Measurements from ENCODE around the gene PDK2. TPM values are rescaled to one million over a fixed set of nuclear protein-coding genes. Genes with fewer than 3 reads are reported as not detected.

Gene PDK2
- total and polyA plus RNA-seq, 12 donors = 88.1 to 337 (median 225) TPM

DNA sequence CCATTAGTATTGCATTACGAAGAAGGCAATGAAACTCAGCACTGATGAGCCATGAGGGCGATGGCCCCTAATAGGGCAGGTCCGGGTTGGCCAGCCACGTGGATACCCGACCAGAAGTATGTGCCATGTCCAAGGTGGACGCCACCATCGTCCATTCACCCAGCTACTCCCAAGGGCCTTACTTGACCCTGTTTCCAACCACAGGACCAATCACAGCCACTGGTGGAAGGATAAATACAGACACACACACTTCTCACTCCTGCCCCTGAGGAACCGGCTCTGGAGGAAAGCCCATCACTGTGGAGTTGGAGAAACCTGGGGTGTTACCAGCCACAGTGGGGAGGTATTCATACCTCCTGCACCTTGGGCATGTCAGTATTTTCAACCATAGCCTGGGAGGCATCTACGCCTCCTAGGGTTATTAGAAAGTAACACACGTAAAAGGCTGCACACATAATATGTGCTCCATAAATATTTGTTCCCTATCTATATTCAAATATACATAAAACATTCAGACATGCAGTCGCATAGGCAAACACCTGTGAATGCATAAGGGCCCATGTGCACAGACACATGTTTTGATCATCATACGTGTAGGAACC, 44.6 kb upstream of the PDK2 start:
- TF ChIP-seq, protein P1, sequence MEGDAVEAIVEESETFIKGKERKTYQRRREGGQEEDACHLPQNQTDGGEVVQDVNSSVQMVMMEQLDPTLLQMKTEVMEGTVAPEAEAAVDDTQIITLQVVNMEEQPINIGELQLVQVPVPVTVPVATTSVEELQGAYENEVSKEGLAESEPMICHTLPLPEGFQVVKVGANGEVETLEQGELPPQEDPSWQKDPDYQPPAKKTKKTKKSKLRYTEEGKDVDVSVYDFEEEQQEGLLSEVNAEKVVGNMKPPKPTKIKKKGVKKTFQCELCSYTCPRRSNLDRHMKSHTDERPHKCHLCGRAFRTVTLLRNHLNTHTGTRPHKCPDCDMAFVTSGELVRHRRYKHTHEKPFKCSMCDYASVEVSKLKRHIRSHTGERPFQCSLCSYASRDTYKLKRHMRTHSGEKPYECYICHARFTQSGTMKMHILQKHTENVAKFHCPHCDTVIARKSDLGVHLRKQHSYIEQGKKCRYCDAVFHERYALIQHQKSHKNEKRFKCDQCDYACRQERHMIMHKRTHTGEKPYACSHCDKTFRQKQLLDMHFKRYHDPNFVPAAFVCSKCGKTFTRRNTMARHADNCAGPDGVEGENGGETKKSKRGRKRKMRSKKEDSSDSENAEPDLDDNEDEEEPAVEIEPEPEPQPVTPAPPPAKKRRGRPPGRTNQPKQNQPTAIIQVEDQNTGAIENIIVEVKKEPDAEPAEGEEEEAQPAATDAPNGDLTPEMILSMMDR (IDR thresholded peaks at IDR 0.05) = no peak
- H3K9me3 ChIP-seq = no peaks in the 10 kb centered on the region
- H3K4me1 ChIP-seq = peaks cover 3 to 53% (median 28%) of the 10 kb centered on the region in 9 donors
- H3K36me3 ChIP-seq = no peaks in the 10 kb centered on the region
- no peak for DNase-seq
- no peak overlapping the region for H3K27ac ChIP-seq
- H3K4me3 ChIP-seq = no peak overlapping the region
- WGBS, 2 donors = 94 to 96% methylated on average over 12 of the region's 12 CpGs
- H3K27me3 ChIP-seq = peaks cover 0 to 21% (median 0%) of the 10 kb centered on the region in 7 donors
- no peak for ATAC-seq
- intact Hi-C loops (cut with DNase I) = no loop called here

DNA sequence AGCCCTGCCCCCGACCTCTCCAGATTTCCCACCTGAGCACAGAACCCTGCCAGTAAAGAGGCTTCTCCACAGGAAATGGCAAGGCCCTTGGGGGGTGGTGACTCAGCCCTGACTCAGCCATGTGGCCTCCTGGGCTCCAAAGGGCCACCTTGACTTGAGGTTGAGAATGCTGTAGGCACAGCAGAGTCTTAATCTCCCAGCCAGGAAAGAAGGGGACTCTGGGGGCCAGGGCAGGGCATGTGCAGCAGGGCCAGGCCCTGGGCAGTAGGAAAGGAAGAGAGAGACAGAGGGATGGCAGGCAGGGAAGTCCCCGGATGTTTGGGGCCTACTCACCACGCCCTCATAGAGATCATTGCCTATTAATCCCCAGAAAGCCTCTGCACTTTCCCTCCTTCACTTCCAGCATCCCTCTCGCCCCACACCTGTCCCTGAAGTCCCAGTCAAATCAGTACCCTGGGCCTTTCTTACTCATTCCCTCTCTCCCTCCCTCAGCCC, 44.0 kb upstream of the PDK2 start:
- Histone ChIP-seq H3K9me3 (no peaks in the 10 kb centered on the region), H3K4me1 (peaks cover 3 to 58% (median 28%) of the 10 kb centered on the region in 9 donors), H3K27me3 (peaks cover 0 to 26% (median 0%) of the 10 kb centered on the region in 7 donors), H3K36me3 (no peaks in the 10 kb centered on the region), H3K27ac (peak overlapping the region in 1 of 10 donors; percentile 13), H3K4me3 (no peak overlapping the region)
- 82 to 84% methylated on average over 4 of the region's 4 CpGs for WGBS, 2 donors
- DNase-seq = no peak
- TF ChIP-seq, protein P1 (IDR thresholded peaks at IDR 0.05) = no peak
- no peak for ATAC-seq
- intact Hi-C loops (cut with DNase I) = no loop called here

DNA sequence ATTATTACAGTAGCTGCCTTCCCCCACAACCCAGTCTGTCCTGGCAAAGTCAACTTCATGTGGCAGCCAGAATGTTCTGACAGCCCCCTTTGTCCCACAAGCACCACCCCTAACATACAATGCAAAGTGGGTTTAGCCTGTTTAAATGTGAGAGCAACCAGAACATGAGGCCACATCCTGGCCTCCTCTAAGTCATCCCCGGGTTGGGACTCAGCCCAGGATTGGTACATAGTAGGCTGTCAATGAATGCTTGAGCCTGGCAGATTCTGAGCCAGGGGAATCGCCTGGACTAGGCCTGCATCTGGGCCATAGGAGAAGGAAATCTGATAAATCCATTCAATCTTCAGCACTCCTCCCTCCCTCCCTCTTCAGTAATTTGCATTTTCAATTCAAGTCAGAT, 43.5 kb upstream of the PDK2 start:
- TF ChIP-seq, protein P1 (IDR thresholded peaks at IDR 0.05) = no peak
- H3K36me3 ChIP-seq = no peaks in the 10 kb centered on the region
- intact Hi-C loops (cut with DNase I) = loop anchor here in 1 of 10 donors (2.0 kb wide), 1 partner anchor 35 kb away; no protein-coding TSS in a partner anchor
- ATAC-seq (no peak), DNase-seq (no peak)
- H3K4me1 ChIP-seq = peaks cover 3 to 62% (median 31%) of the 10 kb centered on the region in 9 donors
- no peaks in the 10 kb centered on the region for H3K9me3 ChIP-seq
- H3K27me3 ChIP-seq = peaks cover 0 to 31% (median 0%) of the 10 kb centered on the region in 7 donors
- no peak overlapping the region for H3K4me3 ChIP-seq
- 74 to 78% methylated on average over 2 of the region's 2 CpGs for WGBS, 2 donors
- no peak overlapping the region for H3K27ac ChIP-seq

DNA sequence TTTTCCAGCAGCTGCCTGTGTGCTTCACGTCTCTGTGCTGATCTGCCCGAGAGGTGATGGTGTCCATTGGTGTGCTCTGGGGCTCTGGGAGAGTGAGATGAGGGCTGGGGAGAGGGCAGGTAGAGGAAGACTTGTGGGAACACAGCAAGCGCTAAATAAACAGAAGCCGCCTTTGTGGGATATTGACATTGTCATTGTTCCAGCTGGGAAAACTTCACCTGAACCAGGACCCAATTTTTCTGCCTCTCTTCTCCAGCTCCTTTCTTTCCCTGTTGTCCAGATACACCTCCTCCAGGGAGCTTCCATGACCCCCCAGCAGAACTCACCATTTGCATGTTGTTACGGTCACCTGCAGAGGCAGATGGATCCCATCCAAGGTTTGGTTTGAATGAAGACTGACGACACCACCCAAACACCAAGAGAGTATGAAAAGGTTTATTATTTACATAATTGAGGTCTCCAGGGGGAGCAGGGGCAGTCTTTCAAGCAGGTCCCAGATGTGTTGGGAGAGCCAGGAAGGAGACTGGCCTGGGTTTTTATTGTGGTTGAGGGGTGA, 42.8 kb upstream of the PDK2 start:
- Histone ChIP-seq H3K4me1 (peaks cover 3 to 67% (median 38%) of the 10 kb centered on the region in 9 donors), H3K27me3 (peaks cover 0 to 38% (median 0%) of the 10 kb centered on the region in 7 donors), H3K4me3 (no peak overlapping the region), H3K36me3 (no peaks in the 10 kb centered on the region), H3K27ac (no peak overlapping the region), H3K9me3 (no peaks in the 10 kb centered on the region)
- WGBS, 2 donors = 89 to 94% methylated on average over 6 of the region's 6 CpGs
- ATAC-seq (no peak), DNase-seq (no peak)
- intact Hi-C loops (cut with DNase I) = loop anchor here in 1 of 10 donors (2.0 kb wide), 1 partner anchor 34 kb away; no protein-coding TSS in a partner anchor
- TF ChIP-seq, protein P1 (IDR thresholded peaks at IDR 0.05) = no peak

All from heart right ventricle (tissue), 16 donors.